GM03348 (cell line): Measurements from ENCODE around the gene FKBP5.
"Not testable (repeated sequence)": the region's sequence is repeated elsewhere in the genome, so short reads cannot be mapped to it uniquely, and the experiment has no call there.

Source experiments
- DNase-seq: peaks from one replicate; pipeline ENCODE4 v3.0.0; 2012; ENCODE audit warnings: low spot score

The FKBP5 gene

GRCh38 chr6:35688605-35689322 lies at the start of gene FKBP5:
Gene FKBP5, minus strand, starts transcription at chr6:35688915. Its CDS starts 46,091 bp downstream, at chr6:35642824.
- peak; percentile 97 for DNase-seq

GRCh38 chr6:35737413-35738211 lies 48.9 kb upstream of the FKBP5 start:
- peak; percentile 90 for DNase-seq

GRCh38 chr6:35736982-35737412 lies 48.3 kb upstream of the FKBP5 start, which contains the start of gene ARMC12:
Gene ARMC12, plus strand, starts transcription at chr6:35737032. Its CDS starts 77 bp downstream, at chr6:35737109.
- no peak for DNase-seq

- DNase-seq: peak; percentile 83
Measured at GRCh38 chr6:35736253-35736894, 47.7 kb upstream of the FKBP5 start.

GRCh38 chr6:35735452-35735851 lies 46.7 kb upstream of the FKBP5 start:
- no peak for DNase-seq

GRCh38 chr6:35734319-35734718 lies 45.6 kb upstream of the FKBP5 start:
- not testable (repeated sequence) for DNase-seq

GRCh38 chr6:35733633-35734032 lies 44.9 kb upstream of the FKBP5 start:
- no peak for DNase-seq

GRCh38 chr6:35731736-35732532 lies 43.2 kb upstream of the FKBP5 start:
- DNase-seq: peak; percentile 92

GRCh38 chr6:35731414-35731735 lies 42.7 kb upstream of the FKBP5 start:
- DNase-seq: peak; percentile 89

GRCh38 chr6:35730745-35731413 lies 42.2 kb upstream of the FKBP5 start:
- no peak for DNase-seq

GRCh38 chr6:35729722-35730121 lies 41.0 kb upstream of the FKBP5 start:
- no peak for DNase-seq

- DNase-seq: no peak
Measured at GRCh38 chr6:35728683-35729678, 40.3 kb upstream of the FKBP5 start.

- DNase-seq: peak; percentile 95
Measured at GRCh38 chr6:35727935-35728682, 39.4 kb upstream of the FKBP5 start.

- DNase-seq: peak; percentile 69
Measured at GRCh38 chr6:35727231-35727934, 38.7 kb upstream of the FKBP5 start.

GRCh38 chr6:35725721-35726438 lies 37.2 kb upstream of the FKBP5 start:
- DNase-seq: no peak

GRCh38 chr6:35725081-35725708 lies 36.5 kb upstream of the FKBP5 start:
- no peak for DNase-seq

- DNase-seq: no peak
Measured at GRCh38 chr6:35724471-35724870, 35.8 kb upstream of the FKBP5 start.

GRCh38 chr6:35724059-35724458 lies 35.3 kb upstream of the FKBP5 start:
- DNase-seq: no peak
